ENCODE data around the gene WNT10A. TPM values are rescaled to one million over a fixed set of nuclear protein-coding genes. Genes with fewer than 3 reads are reported as not detected.
A peak's percentile ranks its signal among the peaks of the same experiment; 100 is the strongest.

Gene WNT10A
- total and polyA plus RNA-seq, 2 donors (not counting 1 experiment from before 2014, with no cell fraction given): 15.2 to 36.6 TPM

DNA sequence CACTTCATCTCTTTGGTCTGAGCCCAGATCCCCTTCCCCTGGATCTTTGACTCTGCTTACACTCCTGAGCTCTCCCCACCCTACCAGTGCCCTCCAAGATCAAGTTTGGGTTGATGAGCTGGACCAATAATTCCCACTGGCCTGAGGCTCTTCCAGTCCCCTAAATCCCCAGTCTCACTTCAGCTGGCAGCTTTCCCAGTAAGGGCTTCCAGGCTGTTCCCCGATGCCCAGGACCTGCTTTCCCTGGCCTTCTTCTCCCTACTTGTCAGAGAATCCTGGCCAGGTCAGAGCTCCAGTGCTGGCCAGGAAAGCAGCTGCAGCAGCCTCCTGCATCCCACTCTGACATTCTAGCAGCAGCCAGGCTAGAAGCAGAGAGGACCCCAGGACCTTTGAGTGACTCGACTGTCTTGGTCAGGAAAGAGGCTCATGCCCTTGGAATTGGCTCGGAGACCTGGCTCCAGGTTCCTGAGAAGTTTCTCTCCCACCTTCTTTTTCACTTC, 17.6 kb upstream of the WNT10A start:
- H3K4me3 Mint-ChIP-seq: no peak overlapping the region

More for the DNA sequence above, 17.6 kb upstream of the WNT10A start:
- POLR2A ChIA-PET: no interaction called here
- no peak overlapping the region for H2AFZ ChIP-seq (ENCODE audit: insufficient read depth, low read depth, low read length, poor library complexity, severe bottlenecking)
- Mint-ChIP-seq H3K9me3 (ENCODE audit: insufficient read depth) (no peaks in the 10 kb centered on the region), H3K4me1 (peaks cover 21% of the 10 kb centered on the region), H3K27ac (peak overlapping the region; percentile 6), H3K27me3 (peaks cover 69% of the 10 kb centered on the region)
- no peak overlapping the region for H3K4me2 ChIP-seq (replicated peaks; ENCODE audit: low read depth, low read length, poor library complexity, severe bottlenecking)
- H3K36me3 ChIP-seq (replicated peaks in 1 of 2; ENCODE audit: control extremely low read depth in 1 of 2, control insufficient read depth in 1 of 2, extremely low read depth in 1 of 2, insufficient read depth in 2 of 2, low read length in 1 of 2): no peaks in the 10 kb centered on the region
- no peak overlapping the region for H3K4me3 ChIP-seq (ENCODE audit: control extremely low read depth in 1 of 5, extremely low read depth in 1 of 5, insufficient read depth in 1 of 5, low read depth in 2 of 5, low read length in 4 of 5)
- DNase-seq (no peak), ATAC-seq (ENCODE audit: low read depth) (no peak)
- H3K27ac ChIP-seq (ENCODE audit: low read length in 2 of 2): no peak overlapping the region
- peaks cover 0 to 17% (median 0%) of the 10 kb centered on the region in 3 donors for H3K9me3 ChIP-seq (ENCODE audit: control extremely low read depth in 1 of 3, control insufficient read depth in 2 of 3, insufficient read depth in 1 of 3, low read length in 2 of 3)
- H3K79me2 ChIP-seq (ENCODE audit: control insufficient read depth, insufficient read depth, low read length): no peaks in the 10 kb centered on the region
- peaks cover 0 to 80% (median 44%) of the 10 kb centered on the region in 4 experiments for H3K27me3 ChIP-seq (replicated peaks in 1 of 4; ENCODE audit: control extremely low read depth in 1 of 4, control insufficient read depth in 3 of 4, insufficient read depth in 4 of 4, low read length in 3 of 4)
- no peaks in the 10 kb centered on the region for H4K20me1 ChIP-seq (ENCODE audit: control insufficient read depth, insufficient read depth, low read length, poor library complexity, severe bottlenecking)
- peaks cover 23 to 33% of the 10 kb centered on the region in 2 donors for H3K4me1 ChIP-seq (ENCODE audit: control insufficient read depth in 2 of 2, insufficient read depth in 2 of 2, low read length in 2 of 2)
- 85% methylated on average over 2 of the region's 3 CpGs for WGBS (ENCODE audit: insufficient coverage)
- no peak overlapping the region for H3K9ac ChIP-seq (ENCODE audit: low read length)
- intact Hi-C loops (cut with micrococcal nuclease): no loop called here
- TF ChIP-seq EZH2 (IDR thresholded peaks at IDR 0.05; ENCODE audit: borderline replicate concordance, insufficient read depth, low read depth, low read length, poor library complexity, severe bottlenecking) (no peak), CTCF (IDR thresholded peaks at IDR 0.05) (no peak)
- CTCF ChIA-PET: interaction anchor here (1.6 to 2.2 kb wide), 2 partner anchors 13 to 35 kb away, joined by 6 to 8 read pairs; no protein-coding TSS in a partner anchor
